ELF-1 (cell line): ENCODE measurements around the gene MPV17L2.
"Not testable (repeated sequence)": the region's sequence is repeated elsewhere in the genome, so short reads cannot be mapped to it uniquely, and the experiment has no call there.

Experiments used
- DNase-seq: peaks from one replicate; pipeline ENCODE4 v3.0.0-alpha.2; 2016; ENCODE audit warnings: low read depth, low spot score

The MPV17L2 gene

DNA sequence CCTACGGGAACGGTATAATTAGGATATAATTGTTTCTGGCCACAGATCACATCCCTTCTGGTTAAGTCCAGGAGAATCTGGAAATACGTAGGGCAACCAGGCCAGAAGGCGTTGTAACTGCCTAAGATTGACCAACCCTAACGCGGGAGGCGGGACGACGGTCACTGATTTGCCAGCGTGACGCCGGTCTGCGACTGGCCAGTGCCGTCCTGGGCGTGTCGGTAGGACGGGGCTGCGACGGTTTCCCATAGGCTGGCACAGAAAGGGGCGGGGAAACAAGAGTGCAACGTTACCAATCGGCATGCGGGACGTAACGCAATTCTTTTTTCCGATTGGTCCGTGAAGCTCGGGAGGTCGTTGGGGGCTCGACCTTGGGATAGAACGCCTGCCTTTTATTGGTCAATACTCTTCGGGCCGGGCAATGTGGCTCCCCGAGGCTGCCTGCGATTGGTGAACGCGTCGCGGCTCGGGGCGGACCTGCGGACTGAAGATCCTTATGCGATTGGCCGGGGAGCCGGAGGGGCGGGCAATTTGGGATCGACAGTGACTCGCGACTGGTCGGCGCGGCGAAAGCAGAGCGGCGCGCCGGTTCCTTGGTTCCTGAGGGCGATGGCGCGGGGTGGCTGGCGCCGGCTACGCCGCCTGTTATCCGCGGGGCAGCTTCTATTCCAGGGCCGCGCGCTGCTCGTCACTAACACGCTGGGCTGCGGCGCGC is at the start of gene MPV17L2:
MPV17L2 (plus strand) TSS at position 546 of the 715 bp plus-strand sequence; CDS start at position 610, 64 bp downstream.
- peak; percentile 100 for DNase-seq

DNA sequence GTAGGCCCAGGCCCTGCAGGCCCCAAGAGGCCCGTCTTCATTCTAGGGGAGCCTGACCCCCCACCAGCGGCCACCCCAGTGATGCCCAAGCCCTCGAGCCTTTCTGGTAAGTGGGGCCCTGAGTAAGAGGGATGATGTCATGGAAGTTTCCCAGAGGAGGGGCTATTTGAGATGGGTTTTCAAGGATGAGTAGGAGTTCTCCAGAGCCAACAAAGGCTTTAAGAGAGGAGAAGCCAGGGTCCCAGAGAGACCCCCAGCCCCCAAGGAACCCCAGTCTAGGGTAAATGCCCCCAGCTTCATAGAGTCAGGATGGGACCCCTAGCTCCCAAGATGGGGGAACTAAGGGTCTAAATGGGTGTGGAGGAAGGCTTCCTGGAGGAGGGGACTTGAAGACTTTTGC is 49.1 kb upstream of the MPV17L2 start:
- no peak for DNase-seq

DNA sequence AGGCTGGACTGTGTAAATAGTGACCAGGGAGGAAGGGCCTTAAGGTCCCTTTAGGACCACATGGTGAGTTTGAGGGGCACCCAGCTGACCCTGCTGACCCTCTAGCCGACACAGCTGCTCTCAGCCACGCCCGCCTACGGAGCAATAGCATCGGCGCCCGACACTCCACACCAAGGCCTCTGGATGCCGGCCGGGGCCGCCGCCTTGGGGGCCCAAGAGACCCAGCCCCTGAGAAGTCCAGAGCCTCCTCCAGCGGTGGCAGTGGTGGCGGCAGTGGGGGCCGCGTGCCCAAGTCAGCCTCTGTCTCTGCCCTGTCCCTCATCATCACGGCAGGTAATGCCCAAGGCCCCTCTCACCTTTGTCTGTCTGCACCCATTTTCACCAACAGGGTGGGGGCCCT is 48.7 kb upstream of the MPV17L2 start:
- DNase-seq: no peak

DNA sequence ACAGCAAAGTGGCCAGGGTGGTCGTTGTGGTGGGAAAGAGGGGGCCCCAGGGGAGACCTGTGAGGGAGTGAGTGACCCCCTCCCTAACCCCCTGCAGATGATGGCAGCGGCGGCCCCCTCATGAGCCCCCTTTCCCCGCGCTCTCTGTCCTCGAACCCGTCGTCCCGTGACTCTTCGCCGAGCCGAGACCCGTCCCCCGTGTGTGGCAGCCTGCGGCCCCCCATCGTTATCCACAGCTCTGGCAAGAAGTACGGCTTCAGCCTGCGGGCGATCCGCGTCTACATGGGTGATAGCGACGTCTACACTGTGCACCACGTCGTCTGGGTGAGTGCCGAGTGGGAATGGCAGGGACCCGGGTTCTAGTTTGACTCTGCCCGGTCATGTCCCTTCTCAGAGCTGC is 48.1 kb upstream of the MPV17L2 start:
- DNase-seq: no peak

DNA sequence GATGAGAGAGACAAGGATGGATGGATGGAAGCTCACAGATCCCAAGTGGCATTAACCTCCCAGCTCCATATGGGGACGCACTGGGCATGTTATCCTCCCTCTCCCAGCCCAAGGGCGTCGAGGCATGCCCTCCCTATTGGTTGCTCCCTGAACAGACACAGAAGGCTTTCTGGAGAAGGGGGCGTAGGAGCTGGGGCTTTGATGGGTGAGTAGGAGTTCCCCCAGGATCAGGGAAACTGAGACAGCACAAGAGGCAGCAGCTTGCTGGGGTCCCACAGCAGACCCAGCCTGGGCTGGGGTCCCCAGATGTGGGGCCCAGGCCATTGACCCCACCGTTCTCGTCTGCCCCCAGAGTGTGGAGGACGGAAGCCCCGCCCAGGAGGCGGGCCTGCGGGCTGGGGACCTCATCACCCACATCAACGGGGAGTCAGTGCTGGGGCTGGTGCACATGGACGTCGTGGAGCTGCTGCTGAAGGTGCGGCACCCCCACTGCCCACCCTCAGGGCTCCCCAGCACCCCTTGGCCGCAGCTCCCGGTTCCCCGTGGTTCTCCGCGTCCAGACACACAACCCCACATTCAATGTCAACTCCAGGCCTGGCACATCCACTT is 47.5 kb upstream of the MPV17L2 start:
- no peak for DNase-seq

DNA sequence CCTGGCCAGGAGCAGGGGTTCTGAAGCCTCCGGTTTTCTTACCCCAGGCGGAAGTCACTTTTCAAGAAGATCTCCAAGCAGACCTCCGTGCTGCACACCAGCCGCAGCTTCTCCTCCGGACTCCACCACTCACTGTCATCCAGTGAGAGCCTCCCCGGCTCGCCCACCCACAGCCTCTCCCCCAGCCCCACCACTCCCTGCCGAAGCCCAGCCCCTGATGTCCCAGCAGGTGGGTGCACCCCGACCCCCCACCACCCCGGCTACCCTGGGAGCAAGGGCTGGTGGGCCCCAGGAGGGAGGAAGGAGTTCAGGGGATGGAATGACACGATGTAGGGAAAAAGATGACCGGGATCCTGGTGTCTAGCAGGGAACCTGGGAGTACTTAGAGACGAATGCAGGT is 45.6 kb upstream of the MPV17L2 start:
- no peak for DNase-seq

DNA sequence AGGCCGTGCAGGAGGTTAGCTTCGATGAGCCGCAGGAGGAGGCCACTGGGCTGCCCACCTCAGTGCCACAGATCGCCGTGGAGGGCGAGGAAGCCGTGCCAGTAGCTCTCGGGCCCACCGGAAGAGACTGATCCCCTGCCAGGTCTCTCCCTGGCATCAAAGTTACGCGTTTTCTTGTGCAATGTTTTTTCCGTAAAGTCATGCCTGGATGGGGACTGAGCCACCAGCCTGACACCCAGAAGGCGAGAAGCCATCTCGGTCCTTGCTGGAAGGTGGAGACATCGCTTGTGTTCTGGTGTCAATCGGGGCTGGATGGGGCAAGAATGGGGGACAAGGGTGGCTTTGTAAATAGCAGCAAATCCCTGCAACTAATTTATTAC is 43.4 kb upstream of the MPV17L2 start:
- DNase-seq: no peak

DNA sequence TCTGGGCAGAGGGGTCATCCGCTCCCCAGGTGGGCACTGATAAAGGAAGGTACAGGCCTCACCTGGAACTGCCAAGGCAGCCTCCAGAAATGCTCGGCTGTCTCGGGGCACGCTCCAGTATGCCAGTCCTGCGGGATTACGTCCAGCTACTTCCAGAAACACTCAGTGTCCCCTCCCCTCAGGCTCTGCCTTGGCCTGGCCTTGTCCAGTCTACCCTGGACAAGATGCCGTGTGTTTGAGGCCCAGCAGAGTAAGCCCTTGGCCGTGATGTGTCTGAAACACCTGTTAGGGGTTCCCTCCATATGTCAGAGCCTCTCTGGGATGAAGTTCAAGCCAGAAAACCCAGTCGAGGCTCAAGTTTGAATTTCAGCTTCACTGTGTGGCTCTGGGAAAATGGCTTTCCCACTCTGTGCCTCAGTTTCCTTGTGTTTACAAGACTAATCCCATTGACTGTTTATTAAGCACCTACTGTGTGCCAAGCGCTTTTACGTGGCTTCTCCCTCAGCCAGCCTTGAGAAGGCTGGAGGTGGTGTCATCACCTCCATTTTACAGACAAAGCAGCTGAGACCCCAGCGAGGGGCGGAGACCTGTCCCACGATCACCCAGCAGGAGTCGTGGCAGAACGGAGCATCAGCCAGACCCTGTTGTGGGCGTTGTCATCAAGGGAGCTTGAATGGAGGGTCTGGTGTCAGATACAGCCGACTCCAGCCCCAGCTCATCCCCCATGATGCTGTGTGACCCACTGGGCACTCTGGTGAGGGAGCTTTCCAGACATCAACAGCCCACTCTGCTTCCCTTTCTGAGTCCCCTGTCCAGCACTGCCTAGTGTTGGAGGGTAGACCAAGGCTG is 42.0 kb upstream of the MPV17L2 start:
- peak; percentile 31 for DNase-seq

DNA sequence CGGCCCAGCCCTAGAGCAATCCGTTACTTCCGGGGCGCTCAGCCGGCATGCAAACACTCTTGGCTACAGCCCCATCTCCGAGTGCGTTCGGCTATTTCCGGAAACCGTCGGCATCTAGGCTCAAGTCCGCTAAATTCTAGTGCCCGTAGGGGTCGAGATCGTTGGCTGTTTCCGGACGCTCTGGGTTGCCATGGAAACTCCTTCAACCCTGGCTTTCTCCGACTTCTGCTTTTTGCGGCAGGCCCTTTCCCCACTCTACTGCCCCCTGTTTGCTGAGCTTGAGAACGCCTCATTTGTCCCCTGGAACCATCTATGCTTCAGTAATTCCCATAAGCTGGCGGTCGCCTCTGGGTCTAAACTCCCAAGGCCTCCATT is 40.6 kb upstream of the MPV17L2 start:
- peak; percentile 100 for DNase-seq

DNA sequence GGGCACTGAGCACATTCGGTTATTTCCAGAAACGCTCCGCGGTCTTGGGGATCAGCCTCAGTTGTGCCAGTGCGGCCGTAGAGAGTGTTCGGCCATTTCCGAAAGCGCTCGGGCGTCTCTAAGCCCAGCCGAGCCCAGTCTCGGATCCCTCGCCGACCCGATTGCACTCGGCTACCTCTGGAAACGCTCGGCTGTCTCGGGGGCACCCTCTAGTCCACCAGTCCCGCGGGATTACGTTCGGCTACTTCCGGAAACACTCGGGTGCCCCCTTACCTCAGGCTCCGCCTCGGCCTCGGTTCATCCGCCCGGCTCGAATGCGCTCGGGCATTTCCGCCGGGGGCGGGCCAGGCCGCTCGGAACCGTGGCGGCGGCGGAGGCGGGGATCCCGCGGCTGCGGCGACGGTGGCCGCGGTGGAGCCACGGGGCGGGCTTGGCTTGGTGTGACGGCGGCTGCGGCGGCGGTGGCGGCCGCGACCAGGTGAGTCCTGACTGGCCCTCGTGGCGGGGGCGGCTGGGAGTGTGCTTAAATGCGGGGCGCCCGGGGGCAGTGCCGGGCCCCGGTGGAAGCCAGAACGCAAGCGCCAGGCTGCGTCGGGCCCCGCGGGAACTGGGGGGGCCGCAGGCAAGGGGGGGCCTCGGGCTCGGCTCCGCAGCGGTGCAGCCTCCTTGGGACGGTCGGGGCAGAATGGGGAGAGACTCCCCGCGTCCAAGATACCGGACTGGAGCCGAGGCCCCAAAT is 40.0 kb upstream of the MPV17L2 start, which contains the start of gene PIK3R2:
PIK3R2 (plus strand) TSS at position 347 of the 739 bp plus-strand sequence. CDS start 2,717 bp downstream, outside the sequence.
- peak; percentile 99 for DNase-seq

DNA sequence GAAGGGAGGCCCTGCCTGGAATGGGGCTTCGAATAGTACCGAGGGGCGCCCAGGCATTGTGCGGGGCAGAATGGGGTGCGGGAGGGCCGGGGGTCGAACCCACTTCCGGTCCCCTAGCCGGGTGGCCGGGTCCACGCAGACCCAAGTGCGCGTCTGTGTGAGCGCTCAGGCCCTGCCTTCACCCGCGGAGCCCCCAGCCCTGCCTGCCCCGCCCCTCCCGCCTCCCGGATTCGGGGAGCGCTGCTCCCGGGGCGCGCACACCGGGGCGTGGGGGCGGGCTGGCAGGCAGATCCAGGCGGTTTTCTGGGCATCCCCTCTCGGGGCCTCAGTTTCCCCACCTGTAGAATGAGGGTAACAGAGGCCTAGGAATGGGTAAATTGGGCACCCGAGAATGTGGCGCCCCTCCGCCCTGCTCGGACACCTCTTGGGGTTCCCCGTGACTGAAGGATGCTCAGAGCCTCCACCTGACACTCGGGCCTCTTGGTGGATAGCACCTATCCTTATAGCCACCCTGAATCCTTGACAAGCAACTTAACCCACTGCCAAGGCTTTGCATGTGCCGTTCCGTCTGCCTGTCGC is 39.4 kb upstream of the MPV17L2 start:
- no peak for DNase-seq

DNA sequence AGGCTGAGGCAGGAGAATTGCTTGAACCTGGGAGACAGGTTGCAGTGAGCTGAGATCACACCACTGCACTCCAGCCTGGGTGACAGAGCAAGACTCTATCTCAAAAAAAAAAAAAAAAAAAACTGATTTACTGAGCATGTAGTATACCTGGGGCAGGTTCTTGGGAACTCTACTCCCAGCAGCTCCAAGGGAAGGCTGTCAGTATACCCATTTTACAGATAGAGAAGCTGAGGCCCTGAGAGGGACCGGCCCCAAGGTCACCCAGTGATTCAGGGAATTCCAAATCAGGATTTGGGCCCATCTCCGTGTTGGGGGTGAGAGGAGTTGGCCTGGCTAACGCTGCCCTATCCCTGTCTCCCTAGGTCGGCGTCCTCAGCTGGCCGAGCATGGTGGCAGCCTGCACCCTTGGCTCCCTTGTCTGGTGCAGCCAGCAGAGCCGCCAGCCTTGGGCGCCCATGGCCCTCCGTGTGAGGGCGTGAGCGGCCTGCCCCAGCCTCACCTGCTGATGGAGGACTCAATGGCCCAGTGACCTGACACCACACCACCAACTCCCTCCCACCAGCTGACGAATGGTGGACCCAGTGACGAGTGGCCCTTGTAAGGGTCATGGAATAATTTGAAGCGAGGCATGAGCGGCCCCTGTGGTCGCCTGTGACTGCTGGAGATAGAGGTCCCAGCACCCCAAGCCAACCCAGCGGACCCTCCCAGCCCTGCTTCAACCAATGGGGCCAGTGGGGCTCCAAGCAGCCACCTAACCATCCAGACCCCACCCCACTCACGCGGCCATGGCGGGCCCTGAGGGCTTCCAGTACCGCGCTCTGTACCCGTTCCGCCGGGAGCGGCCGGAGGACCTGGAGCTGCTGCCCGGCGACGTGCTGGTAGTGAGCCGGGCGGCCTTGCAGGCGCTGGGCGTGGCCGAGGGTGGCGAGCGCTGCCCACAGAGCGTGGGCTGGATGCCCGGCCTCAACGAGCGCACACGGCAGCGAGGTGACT is 37.6 kb upstream of the MPV17L2 start:
- no peak for DNase-seq

DNA sequence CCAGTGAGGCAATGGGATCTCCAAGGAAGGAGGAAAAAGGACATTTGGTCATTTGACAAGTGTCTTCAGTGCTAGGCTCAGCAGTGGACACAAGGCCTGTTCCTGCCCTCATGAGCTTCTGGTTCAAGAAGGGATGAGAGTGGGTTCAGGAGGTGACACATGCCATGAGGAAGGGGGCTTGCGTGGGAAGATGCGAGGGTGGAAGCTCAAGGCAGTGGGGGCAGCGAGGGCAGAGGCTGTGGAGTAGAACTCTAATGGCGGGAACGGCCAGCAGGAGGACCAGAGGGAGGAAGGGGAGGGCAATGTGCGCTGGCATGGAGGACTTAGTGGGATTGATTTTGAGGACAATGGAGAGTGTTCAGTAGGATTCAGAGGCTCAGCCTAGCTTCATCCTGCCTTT is 36.8 kb upstream of the MPV17L2 start:
- DNase-seq: no peak

DNA sequence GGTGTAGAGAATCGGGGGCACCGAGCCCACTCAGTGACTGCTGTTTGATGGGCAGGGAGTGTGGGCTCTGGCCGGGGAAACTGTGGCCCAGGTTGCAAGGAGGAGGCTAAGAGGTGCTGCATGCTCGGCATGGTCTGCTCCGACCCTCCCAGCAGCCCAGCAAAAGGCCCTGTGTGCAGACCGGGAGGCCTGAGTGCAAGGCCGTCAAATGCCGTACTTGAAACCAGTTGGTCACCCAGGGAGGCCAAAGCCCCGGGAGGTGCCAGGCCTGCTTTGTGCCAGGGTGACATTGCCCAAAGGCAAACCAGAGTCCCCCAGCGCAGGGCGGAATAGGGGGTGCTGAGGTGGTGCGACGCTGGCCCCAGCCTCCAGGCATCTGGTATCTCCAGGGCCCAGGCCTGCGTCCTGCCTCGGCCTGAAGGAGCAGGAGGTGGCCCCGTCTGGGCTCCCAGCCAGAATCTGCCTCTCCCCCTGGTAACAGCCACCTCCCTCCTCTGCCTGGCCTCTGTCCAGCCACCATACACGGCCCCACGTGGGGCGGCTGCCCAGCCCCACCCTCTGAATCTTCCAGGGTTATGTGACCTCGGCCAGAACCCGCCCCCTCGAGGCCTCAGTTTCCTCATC is 36.1 kb upstream of the MPV17L2 start:
- DNase-seq: no peak

DNA sequence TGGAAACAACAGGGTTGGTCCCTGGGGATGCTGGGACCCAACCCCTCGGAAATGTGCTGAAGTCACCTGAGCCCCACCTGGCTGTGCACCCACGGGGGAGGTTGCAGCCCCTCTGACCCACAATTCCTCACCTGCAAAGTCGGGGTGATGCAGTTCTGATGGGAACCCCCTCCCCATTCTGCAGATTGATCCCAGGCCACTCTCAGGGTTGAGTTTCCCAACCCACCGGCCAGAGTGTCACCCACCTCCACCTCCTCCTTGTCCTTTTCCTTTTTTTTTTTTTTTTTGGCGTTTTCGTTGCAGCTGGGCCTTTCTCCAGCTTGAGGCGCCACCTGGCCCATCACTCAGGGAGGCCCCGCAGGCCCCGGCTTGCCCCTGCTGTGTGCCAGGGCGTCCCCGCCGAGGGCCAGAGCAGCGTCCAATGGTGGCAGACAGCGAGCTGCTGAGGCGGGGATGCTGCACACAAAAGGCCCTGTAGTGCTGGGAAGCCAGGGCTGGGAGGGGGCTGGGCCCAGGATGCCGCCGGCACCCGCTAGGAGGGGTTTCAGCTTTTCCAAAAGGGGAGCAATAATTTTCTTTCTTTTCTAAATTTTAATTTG is 35.5 kb upstream of the MPV17L2 start:
- peak; percentile 62 for DNase-seq

DNA sequence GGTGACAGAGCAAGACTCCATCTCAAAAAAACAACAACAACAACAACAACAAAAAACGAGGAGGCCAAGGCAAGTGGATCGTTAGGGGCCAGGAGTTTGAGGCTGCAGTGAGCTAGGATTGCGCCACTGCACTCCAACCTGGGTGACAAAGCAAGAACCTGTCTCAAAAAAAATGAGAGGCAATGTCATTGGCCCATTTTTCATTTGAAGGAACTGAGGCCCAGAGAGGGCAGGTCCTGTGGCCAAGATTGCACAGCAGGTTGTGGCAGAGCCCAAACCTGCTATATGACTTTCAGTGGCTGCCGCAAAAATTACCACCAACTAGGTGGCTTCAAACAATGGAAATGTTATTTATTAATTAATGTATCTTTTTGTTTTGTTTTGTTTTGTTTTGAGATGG is 34.6 kb upstream of the MPV17L2 start:
- DNase-seq: no peak

DNA sequence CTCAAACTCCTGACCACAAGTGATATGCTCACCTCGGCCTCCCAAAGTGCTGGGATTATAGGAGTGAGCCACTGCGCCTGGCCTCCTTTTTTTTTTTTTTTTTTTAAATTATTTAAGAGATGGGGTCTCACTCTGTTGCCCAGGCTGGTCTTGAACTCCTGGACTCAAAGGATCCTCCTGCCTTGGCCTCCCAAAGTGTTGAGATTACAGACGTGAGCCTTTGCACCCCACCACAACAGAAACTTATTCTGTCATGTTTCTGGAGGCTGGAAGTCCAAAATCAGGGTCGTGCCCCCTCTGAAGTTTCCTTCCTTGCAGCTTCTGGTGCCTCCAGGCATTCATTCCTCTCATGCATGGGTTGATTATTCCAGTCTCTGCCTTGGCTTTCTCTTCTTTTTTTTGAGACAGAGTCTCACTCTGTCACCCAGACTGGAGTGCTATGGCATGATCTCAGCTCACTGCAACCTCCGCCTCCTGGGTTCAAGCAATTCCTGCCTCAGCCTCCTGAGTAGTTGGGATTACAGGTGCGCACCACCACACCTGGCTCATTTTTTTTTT is 33.9 kb upstream of the MPV17L2 start:
- DNase-seq: not testable (repeated sequence)

DNA sequence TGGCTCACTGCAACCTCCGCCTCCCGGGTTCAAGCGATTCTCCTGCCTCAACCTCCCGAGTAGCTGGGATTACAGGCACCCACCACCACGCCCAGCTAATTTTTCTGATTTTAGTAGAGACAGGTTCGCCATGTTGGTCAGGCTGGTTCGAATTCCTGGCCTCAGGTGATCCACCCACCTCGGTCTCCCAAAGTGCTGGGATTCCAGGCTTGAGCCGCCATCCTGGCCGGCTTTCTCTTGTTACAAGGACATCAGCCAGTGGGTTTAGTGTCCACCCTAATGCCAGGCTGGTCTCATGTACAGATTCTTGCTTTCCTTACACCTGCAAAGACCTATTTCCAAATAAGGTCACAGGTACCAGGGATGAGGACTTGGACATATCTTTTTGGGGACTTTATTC is 33.2 kb upstream of the MPV17L2 start:
- peak; percentile 36 for DNase-seq

DNA sequence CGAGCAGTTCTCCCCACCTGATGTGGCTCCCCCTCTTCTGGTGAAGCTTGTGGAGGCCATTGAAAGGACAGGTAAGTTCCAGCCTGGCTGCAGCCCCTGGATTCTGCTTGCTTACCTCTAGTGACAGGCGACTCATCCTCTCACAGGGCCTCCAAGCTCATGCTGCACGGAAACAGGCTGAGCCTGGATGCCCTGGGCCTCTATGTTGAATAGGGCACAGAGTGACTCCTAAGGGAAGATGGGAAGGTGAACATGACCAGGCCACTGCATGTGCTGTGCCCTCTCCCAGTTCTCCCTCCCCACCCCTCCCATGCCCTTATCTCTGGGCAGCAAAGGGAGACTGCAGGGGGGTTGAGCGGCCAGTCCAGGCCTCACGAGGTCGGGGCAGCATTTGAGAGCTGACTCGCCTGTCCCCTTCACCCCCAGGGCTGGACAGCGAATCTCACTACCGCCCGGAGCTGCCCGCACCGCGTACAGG is 32.5 kb upstream of the MPV17L2 start:
- no peak for DNase-seq
